Measurements from ENCODE around the gene ZWILCH.

DNA sequence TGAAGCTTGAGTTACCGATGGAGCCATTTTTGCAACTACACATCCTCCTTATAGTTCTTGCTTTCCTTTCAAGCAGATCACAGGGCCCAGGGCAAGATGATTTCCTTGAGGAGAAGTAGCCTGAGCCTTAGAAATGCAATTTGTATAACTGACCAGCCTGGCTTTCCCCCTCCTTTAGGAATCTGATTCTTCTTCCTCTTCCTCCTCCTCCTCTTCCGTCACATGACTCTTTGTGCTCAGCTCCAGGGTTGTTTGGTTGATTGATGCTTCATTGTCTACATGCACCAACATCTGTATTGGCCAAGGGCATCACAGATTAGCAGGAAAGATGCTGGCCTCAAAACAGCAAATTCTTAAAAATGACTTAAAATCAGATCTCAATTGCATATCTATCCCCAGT lies 10.9 kb upstream of the ZWILCH start:
- no peak for TF ChIP-seq EZH2 (IDR thresholded peaks at IDR 0.05; ENCODE audit: borderline replicate concordance, low read length)
- TF ChIP-seq, protein P1, sequence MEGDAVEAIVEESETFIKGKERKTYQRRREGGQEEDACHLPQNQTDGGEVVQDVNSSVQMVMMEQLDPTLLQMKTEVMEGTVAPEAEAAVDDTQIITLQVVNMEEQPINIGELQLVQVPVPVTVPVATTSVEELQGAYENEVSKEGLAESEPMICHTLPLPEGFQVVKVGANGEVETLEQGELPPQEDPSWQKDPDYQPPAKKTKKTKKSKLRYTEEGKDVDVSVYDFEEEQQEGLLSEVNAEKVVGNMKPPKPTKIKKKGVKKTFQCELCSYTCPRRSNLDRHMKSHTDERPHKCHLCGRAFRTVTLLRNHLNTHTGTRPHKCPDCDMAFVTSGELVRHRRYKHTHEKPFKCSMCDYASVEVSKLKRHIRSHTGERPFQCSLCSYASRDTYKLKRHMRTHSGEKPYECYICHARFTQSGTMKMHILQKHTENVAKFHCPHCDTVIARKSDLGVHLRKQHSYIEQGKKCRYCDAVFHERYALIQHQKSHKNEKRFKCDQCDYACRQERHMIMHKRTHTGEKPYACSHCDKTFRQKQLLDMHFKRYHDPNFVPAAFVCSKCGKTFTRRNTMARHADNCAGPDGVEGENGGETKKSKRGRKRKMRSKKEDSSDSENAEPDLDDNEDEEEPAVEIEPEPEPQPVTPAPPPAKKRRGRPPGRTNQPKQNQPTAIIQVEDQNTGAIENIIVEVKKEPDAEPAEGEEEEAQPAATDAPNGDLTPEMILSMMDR (IDR thresholded peaks at IDR 0.05; ENCODE audit: low read length): no peak

Data from OCI-LY1 (cell line).